HG03354 (cell line): Measurements from ENCODE around the gene RUSF1.
"Not testable (repeated sequence)": the region's sequence is repeated elsewhere in the genome, so short reads cannot be mapped to it uniquely, and the experiment has no call there.

ENCODE experiments used
- ATAC-seq: cut with Tn5 transposase; IDR thresholded peaks from one replicate; pipeline ENCODE4 v1.9.1; 2021; ENCODE audit warnings: mild to moderate bottlenecking; ENCODE audit not compliant: unreplicated experiment, poor library complexity, severe bottlenecking

Gene RUSF1

DNA sequence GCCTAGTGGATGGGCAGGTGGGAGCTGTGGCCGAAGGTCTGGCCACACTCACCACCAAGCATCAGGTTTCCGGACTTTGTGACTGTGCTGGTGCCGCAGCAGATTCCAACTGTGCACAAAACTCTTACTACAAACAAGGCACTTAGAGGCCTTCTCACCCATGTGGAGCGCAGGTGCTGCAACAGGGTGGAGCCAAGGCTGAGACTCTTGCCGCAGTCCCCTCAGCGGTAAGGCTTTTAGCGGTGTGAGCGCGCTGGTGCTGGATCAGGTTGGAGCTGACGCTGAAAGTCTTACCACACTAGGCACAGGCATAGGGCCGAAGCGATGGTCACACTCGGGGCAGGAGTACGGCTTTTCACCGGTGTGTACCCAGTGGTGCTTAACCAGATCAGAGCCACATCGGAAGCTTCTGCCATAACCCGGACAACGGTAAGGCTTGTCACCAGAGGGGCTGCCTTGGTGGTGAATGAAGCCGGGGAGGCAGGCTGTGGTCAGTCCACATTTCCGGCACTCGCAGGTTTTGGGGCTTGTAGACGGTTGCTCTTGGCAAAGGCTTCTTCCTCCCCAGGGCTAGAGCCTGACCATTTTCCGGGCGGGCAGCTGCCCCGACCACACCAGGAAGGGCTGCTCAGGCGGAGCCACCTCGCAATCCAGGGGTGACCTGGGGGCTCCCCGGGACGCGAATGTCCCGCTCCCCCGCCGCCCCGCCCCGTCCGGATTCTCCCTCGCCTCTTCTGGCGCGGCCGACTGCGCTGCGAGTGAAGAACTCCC, 49.9 kb downstream of the RUSF1 start:
- ATAC-seq = peak; percentile 24

DNA sequence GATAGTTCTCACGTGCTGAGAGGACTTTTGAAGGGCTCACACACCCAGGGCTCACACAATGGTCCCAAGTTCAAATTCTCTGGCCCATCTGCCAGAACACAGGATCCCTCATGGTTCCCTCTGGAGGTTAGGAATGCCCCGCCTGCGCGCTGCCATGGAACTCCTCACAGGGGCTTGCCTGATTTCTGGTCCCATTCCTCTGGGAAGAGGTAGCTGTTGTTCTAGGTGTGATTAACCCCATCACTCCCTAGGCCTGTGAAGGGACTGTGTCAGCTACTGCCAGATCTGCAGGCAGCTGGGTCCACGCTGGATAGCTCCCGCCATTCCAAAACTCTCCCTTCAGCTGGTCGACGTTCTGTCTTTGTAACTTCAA, 51.2 kb downstream of the RUSF1 start:
- no peak for ATAC-seq

DNA sequence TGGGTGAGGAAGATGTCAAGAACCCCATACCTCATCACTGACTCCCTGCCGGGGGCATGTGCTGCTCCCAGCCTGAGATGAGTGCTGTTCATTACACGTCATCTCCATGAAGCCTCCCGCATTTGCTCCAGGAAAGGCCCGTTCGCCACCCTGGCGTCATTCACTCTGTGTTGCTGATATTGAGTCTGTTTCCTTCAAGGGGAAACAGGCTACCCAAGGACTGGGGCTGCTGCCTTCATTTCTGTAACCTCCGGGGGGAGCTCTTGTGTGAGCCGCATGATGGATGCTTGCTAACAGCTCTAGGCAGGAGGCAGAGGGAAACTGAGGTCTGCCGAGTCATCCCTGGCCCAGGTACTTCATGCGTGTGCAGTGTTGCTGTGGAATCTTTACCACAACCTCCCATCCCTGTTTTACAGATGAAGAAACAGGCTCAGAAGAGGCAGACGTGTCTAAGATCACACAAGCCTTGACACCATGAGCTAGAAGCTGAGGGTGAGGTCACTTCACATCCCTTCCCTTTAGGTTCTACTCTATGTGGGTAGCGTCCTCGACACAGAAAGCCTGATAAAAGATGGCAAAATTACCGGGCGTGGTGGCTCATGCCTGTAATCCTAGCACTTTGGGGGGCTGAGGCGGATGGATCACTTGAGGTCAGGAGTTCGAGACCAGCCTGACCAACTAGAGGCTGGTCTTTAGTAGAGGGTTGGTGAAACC, 52.4 kb downstream of the RUSF1 start:
- no peak for ATAC-seq

DNA sequence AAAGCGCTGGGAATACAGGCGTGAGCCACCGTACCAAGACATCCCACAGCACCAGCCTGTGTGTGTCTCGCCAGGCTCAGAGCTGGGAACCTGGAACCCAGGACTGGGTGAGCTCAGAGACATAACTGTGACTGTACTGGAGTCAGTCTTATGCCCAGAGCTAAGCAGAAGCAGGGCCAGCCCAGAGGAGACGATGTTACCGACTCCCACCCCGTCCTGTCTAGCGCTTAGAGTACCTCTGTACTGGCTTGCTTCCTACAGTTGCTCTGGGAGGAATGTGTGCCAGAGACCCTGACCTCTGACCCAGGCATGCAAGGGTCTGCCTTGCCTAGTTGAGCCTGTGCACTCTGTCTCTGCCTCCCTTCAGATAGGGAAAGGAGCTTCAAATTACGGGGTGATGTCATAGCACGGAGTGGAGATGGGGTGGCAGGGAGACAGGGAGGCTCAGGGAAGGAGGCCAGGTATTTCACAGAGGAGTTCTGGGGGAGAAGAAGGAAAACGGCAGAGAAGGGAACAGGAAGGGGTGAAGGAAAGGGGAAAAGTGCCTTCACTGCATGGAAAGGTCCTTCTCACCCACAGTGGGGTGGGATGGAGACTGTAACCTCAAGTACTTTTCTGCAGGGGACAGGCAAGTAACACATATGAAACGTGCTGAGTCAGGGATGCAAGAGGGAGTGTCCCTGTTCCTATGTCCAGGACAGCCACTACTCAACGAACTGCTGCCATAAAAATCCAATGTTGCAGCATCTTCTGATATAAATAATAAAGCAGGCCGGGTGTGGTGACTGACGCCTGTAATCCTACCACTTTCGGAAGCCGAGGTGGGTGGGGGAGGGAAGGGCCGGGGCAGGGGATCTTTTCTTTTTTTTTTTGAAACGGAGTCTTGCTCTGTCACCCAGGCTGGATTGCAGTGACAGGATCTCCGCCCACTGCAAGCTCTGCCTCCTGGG, 54.7 kb downstream of the RUSF1 start:
- ATAC-seq = no peak

DNA sequence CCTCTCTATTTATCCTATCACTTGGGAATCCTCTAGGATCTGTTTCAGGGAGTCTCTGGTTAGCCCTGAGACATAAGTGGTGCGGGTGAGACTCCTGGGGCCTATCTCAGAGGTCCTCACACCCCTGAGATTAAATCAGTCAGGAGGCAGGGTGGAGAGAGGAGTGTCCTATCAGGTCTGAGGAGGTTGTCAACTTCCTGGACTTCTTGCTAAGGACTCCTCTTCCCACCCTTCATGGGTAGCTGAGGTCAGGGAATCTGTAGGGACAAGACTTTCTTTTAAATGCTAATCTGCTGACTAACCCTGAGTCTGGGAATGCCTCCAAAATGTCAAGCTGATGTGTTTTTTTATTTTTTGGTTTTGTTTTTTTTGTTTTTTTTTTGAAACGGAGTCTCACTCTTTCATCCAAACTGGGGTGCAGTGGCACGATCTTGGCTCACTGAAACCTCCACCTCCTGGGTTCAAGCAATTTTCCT, 55.5 kb downstream of the RUSF1 start:
- ATAC-seq = no peak

DNA sequence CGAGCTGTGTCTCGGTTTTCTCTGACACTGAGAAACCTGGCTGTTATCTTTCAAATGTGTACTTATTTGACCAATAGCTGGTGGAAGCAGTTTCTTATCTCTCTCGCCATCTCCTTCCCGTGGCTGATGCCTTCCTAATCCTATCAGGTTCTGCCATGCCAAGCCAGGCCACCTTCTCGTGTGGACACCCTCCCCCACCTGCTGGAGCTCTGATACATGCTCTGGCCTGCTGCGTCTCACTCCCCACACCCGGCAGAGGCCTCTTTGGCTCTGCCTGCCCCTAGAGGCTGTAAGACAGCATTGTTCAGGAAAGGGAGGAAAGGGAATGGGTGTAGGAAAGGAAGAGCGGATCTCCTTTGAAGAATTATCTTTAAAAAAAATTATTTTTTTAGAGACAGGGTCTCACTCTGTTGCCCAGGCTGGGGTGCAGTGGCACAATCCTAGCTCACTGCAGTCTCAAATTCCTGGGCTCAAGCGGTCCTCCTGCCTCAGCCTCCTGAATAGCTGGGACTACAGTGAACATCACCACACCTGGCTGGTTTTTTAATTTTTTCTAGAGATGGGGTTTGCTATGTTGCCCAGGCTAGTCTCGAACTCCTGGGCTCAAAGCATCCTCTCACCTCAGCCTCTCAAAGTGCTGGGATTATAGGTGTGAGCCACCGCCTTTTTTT, 56.4 kb downstream of the RUSF1 start:
- ATAC-seq = peak; percentile 52

DNA sequence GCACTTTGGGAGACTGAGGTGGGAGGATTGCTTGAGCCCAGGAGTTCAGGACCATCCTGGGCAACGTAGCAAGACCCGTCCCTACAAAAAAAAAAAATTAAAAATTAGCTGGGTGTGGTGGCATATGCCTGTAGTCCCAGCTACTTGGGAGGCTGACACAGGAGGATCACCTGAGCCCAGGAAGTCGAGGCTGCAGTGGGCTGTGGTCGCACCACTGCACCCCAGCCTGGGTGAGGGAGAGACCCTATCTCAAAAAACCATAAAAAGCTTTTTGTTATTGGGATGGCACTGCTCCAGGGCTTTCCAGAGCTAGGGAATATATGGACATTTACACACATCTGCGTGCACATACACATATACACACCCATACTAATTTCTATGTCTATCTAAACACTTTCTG, 57.0 kb downstream of the RUSF1 start:
- ATAC-seq = no peak

DNA sequence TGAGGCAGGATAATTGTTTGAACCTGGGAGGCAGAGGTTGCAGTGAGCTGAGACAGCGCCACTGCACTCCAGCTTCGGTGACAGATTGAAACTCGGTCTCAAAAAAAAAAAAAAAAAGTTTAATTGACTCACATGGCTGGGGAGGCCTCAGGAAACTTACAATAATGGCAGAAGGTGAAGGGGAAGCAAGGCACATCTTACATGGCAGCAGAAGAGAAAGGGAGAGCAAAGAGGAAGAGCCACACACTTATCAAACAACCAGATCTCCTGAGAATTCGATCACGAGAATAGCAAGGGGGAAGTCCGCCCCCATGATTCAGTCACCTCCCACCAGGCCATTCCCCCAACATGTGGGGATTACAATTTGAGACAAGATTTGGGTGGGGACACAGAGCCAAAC, 62.3 kb downstream of the RUSF1 start:
- ATAC-seq = not testable (repeated sequence)

DNA sequence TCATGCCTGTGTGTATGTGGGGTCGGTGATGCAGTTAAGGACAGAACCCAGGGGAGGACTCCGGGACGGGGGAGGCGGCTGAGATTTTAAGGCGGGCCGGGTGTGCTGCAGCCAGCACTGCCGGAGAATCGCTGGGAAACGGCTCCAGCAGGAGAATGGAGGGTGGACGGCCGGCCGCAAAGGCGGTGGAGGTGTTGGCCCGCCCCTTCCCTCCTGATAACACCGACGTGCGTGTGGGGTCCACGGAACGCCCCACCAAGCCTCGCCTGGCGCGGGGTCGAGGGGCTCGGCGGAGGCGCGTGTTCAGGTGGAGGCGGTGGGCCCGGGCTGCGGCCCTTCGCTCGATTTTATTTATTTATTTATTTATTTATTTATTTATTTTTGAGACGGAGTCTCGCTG, 66.2 kb downstream of the RUSF1 start:
- ATAC-seq = no peak

DNA sequence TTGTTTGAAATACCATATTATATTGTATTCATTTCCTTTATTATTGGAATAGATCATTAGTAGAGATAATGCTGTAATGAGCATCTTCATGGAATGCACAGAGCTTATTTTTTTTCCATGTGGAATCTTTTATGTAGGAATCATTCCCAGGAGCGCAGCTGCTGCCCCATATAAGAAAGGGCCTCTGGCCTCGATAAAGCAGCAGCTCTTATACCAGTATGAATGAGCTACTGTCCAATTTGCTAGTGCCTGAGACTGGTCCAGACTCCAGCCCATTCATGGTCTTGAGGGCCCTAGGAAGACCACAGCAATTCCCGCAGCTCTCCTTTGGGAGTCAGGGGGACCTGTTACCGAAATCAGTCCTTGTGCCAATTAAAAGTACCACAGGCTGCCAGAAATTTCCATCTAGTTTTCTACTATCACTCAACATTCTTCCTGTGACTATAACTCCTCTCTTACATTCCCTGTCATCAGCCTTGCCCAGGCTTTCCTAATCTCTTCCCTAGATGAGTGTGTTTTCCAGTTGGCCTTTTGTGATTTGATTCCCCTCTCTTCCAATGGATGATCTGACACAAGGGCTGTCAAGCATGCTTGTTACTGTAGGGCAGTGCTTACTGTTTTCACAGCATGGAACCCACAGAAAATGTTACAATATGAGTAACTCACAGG, 67.5 kb downstream of the RUSF1 start:
- ATAC-seq = no peak

DNA sequence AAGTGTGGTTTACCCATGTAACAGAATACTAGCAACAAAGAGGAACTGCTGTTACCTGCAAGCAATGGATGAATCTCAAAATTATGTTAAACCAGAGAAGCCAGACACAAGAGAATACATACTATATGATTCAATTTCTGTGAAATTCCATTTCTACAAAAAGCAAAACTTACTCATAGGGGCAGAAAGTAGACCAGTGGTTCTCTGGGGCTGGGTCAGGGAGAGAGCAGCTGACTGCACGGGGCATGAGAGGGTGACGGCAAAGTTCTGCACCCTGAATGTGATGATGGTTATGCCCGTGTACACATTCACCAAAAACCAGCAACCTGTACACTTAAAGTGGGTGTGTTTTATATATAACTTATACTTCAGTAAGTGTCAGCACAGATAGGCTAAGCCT, 68.7 kb downstream of the RUSF1 start:
- ATAC-seq = no peak
